Mucosa of stomach (tissue), 1 donor: ENCODE data around the gene IFNAR2.
A peak's percentile ranks its signal among the peaks of the same experiment; 100 is the strongest.
"Not testable (repeated sequence)": the region's sequence is repeated elsewhere in the genome, so short reads cannot be mapped to it uniquely, and the experiment has no call there.

ENCODE experiments used
- H3K27me3 ChIP-seq: one replicate; pipeline ENCODE4 v1.7.0; 2013; ENCODE audit warnings: mild to moderate bottlenecking, low read length; ENCODE audit not compliant: control insufficient read depth, insufficient read depth
- H3K36me3 ChIP-seq: one replicate; pipeline ENCODE4 v1.7.0; 2013; ENCODE audit warnings: low read length; ENCODE audit not compliant: control insufficient read depth, insufficient read depth
- H3K4me1 ChIP-seq: one replicate; pipeline ENCODE4 v1.7.0; 2013; ENCODE audit warnings: mild to moderate bottlenecking, low read length; ENCODE audit not compliant: control insufficient read depth, insufficient read depth
- H3K4me3 ChIP-seq: one replicate; pipeline ENCODE4 v1.7.0; 2013; ENCODE audit warnings: low read length
- H3K9ac ChIP-seq: one replicate; pipeline ENCODE4 v1.7.0; 2013; ENCODE audit warnings: mild to moderate bottlenecking, low read length, moderate library complexity
- H3K9me3 ChIP-seq: one replicate; pipeline ENCODE4 v1.7.0; 2013; ENCODE audit warnings: mild to moderate bottlenecking, low read length, moderate library complexity; ENCODE audit not compliant: control insufficient read depth
- donor health status: Pancreatic carcinoma.

Gene IFNAR2

GRCh38 chr21:33219954-33220353, 9.8 kb upstream of the IFNAR2 start:
- no peaks in the 10 kb centered on the region for H3K9me3 ChIP-seq
- no peak overlapping the region for H3K9ac ChIP-seq
- H3K4me3 ChIP-seq, result no peak overlapping the region
- H3K36me3 ChIP-seq, result no peaks in the 10 kb centered on the region
- H3K27me3 ChIP-seq, result no peaks in the 10 kb centered on the region
- peaks cover 7% of the 10 kb centered on the region for H3K4me1 ChIP-seq

GRCh38 chr21:33225376-33225775, 4.4 kb upstream of the IFNAR2 start:
- not testable (repeated sequence) for H3K9ac ChIP-seq, H3K4me1 ChIP-seq, H3K27me3 ChIP-seq, H3K9me3 ChIP-seq, H3K36me3 ChIP-seq, H3K4me3 ChIP-seq

GRCh38 chr21:33228455-33228854, 1.3 kb upstream of the IFNAR2 start:
- Histone ChIP-seq H3K27me3 (no peaks in the 10 kb centered on the region), H3K9me3 (no peaks in the 10 kb centered on the region), H3K4me1 (peaks cover 11% of the 10 kb centered on the region), H3K4me3 (no peak overlapping the region), H3K36me3 (no peaks in the 10 kb centered on the region), H3K9ac (no peak overlapping the region)

- H3K4me3 ChIP-seq, result no peak overlapping the region
These were observed 497 bp upstream of the IFNAR2 start for GRCh38 chr21:33229099-33229783.

GRCh38 chr21:33230545-33231324, 997 bp downstream of the IFNAR2 start:
- Histone ChIP-seq H3K9ac (peak overlapping the region; percentile 76), H3K27me3 (no peaks in the 10 kb centered on the region), H3K4me1 (peaks cover 11% of the 10 kb centered on the region), H3K4me3 (peak overlapping the region; percentile 84), H3K36me3 (no peaks in the 10 kb centered on the region), H3K9me3 (no peaks in the 10 kb centered on the region)

More at GRCh38 chr21:33229099-33229783, 497 bp upstream of the IFNAR2 start:
- no peaks in the 10 kb centered on the region for H3K36me3 ChIP-seq
- H3K27me3 ChIP-seq, result no peaks in the 10 kb centered on the region
- H3K9me3 ChIP-seq, result no peaks in the 10 kb centered on the region
- H3K9ac ChIP-seq, result peak overlapping the region; percentile 33
- H3K4me1 ChIP-seq, result peaks cover 11% of the 10 kb centered on the region

GRCh38 chr21:33231526-33231925, 1.8 kb downstream of the IFNAR2 start:
- Histone ChIP-seq H3K27me3 (no peaks in the 10 kb centered on the region), H3K36me3 (no peaks in the 10 kb centered on the region), H3K9me3 (no peaks in the 10 kb centered on the region), H3K9ac (no peak overlapping the region), H3K4me3 (no peak overlapping the region), H3K4me1 (peaks cover 11% of the 10 kb centered on the region)

GRCh38 chr21:33232291-33233034, 2.7 kb downstream of the IFNAR2 start:
- Histone ChIP-seq H3K9ac (peak overlapping the region; percentile 12), H3K9me3 (no peaks in the 10 kb centered on the region), H3K4me1 (peaks cover 11% of the 10 kb centered on the region), H3K4me3 (no peak overlapping the region), H3K27me3 (no peaks in the 10 kb centered on the region), H3K36me3 (no peaks in the 10 kb centered on the region)

GRCh38 chr21:33234635-33235520, 5.1 kb downstream of the IFNAR2 start:
- peaks cover 11% of the 10 kb centered on the region for H3K4me1 ChIP-seq
- no peak overlapping the region for H3K9ac ChIP-seq

GRCh38 chr21:33236013-33236686, 6.4 kb downstream of the IFNAR2 start:
- no peak overlapping the region for H3K4me3 ChIP-seq
- no peaks in the 10 kb centered on the region for H3K9me3 ChIP-seq
- H3K9ac ChIP-seq, result no peak overlapping the region
- H3K4me1 ChIP-seq, result peaks cover under 1% of the 10 kb centered on the region
- H3K36me3 ChIP-seq, result no peaks in the 10 kb centered on the region
- no peaks in the 10 kb centered on the region for H3K27me3 ChIP-seq

More at GRCh38 chr21:33234635-33235520, 5.1 kb downstream of the IFNAR2 start:
- Histone ChIP-seq H3K36me3 (no peaks in the 10 kb centered on the region), H3K27me3 (no peaks in the 10 kb centered on the region), H3K9me3 (no peaks in the 10 kb centered on the region), H3K4me3 (no peak overlapping the region)

GRCh38 chr21:33236766-33237165, 7.0 kb downstream of the IFNAR2 start:
- no peaks in the 10 kb centered on the region for H3K27me3 ChIP-seq
- H3K9me3 ChIP-seq, result no peaks in the 10 kb centered on the region
- no peaks in the 10 kb centered on the region for H3K4me1 ChIP-seq
- no peak overlapping the region for H3K4me3 ChIP-seq
- H3K9ac ChIP-seq, result no peak overlapping the region
- H3K36me3 ChIP-seq, result no peaks in the 10 kb centered on the region

- Histone ChIP-seq H3K4me3 (no peak overlapping the region), H3K9me3 (no peaks in the 10 kb centered on the region), H3K36me3 (no peaks in the 10 kb centered on the region), H3K9ac (no peak overlapping the region), H3K4me1 (no peaks in the 10 kb centered on the region), H3K27me3 (no peaks in the 10 kb centered on the region)
These were observed 7.7 kb downstream of the IFNAR2 start for GRCh38 chr21:33237486-33237885.
